Prostate gland (tissue), 2 donors: ENCODE measurements around the gene POLG. TPM values are rescaled to one million over a fixed set of nuclear protein-coding genes. Genes with fewer than 3 reads are reported as not detected.

Source experiments
- DNase-seq: peaks from one replicate; pipeline ENCODE4 v3.0.0-alpha.2; 2019; ENCODE audit warnings: low spot score
- H3K27ac ChIP-seq, 2 donors: fragments of 200-600 bp; sonication (generic); 2 replicates each; pipeline ENCODE4 v1.5.1; 2017 to 2019
- H3K27me3 ChIP-seq: fragments of 200-600 bp; sonication (generic); replicated peaks from 2 replicates; pipeline ENCODE4 v1.5.1; 2019; ENCODE audit not compliant: insufficient read depth
- H3K36me3 ChIP-seq, 2 donors: fragments of 200-600 bp; sonication (generic); 1 replicate in 1 of 2; 2 replicates in 1 of 2; pipeline versions ENCODE4 v1.5.1 to v1.8.1; 2017 to 2019
- H3K4me1 ChIP-seq: fragments of 200-600 bp; sonication (generic); replicated peaks from 2 replicates; pipeline ENCODE4 v1.5.1; 2019
- H3K4me3 ChIP-seq, 2 donors: fragments of 200-600 bp; sonication (generic); 2 replicates each; pipeline ENCODE4 v1.5.1; 2017 to 2019
- H3K9me3 ChIP-seq: fragments of 200-600 bp; sonication (generic); 2 replicates; pipeline ENCODE4 v1.5.1; 2017
- CTCF ChIP-seq, 4 experiments: fragments of 200-600 bp in 2 of 4; fragments of 450-650 bp in 2 of 4; sonication (generic) in 2 of 4; IDR thresholded peaks; 1 replicate in 3 of 4; 2 replicates in 1 of 4; pipeline ENCODE4 v1.5.1; 2016 to 2019; ENCODE audit warnings: antibody characterized with exemption in 4 of 4, mild to moderate bottlenecking in 2 of 4, moderate library complexity in 2 of 4
- POLR2A ChIP-seq: fragments of 450-650 bp; IDR thresholded peaks from one replicate; pipeline ENCODE4 v1.6.1; 2016; ENCODE audit warnings: antibody characterized with exemption, mild to moderate bottlenecking
- POLR2AphosphoS5 ChIP-seq: sonication (generic); formaldehyde crosslinking; IDR thresholded peaks from one replicate; pipeline ENCODE4 v1.6.1; 2017; ENCODE audit warnings: antibody characterized with exemption
- WGBS: methylation state at CpG from one replicate; pipeline ENCODE4 v1.1.5; 2018; 5-methylcytosine and 5-hydroxymethylcytosine counted together
- intact Hi-C: fragments of 100-400 bp; cut with DNase I; formaldehyde crosslinking; loops from one replicate; pipeline ENCODE4 v1.14.2; 2022
- total RNA-seq, 2 donors: library from RNA; depleted of rRNA; stranded (reverse); fragments of >200 nt; gene quantifications; one replicate each; pipeline ENCODE4 v1.1.0, GENCODE V29; 2016

Gene POLG
- total RNA-seq, 2 donors from 2014 or later = 54.3 to 92.0 TPM

GRCh38 chr15:89358435-89358754 lies 23.8 kb upstream of the POLG start:
- WGBS = 10% methylated on average over 16 of the region's 16 CpGs
- Histone ChIP-seq H3K36me3 (no peaks in the 10 kb centered on the region), H3K4me1 (peaks cover 5% of the 10 kb centered on the region), H3K27ac (no peak overlapping the region), H3K4me3 (peak overlapping the region in 1 of 2 donors; percentile 21), H3K9me3 (no peaks in the 10 kb centered on the region), H3K27me3 (peaks cover 42% of the 10 kb centered on the region)
- intact Hi-C loops = loop anchor here (1.0 to 10.0 kb wide), 2 partner anchors 73 to 196 kb away; no protein-coding TSS in a partner anchor
- TF ChIP-seq POLR2A (no peak), POLR2AphosphoS5 (no peak), CTCF (IDR thresholded peaks at IDR 0.05) (no peak)
- DNase-seq = no peak

GRCh38 chr15:89356634-89357298 lies 22.1 kb upstream of the POLG start:
- no peak overlapping the region for H3K4me3 ChIP-seq
- H3K27me3 ChIP-seq = peaks cover 29% of the 10 kb centered on the region
- TF ChIP-seq CTCF (IDR thresholded peaks at IDR 0.05) = peak in 1 of 4 experiments; percentile 31
- TF ChIP-seq POLR2AphosphoS5 = no peak
- TF ChIP-seq POLR2A = no peak
- intact Hi-C loops = loop anchor here (10.0 kb wide), 1 partner anchor 198 kb away; no protein-coding TSS in a partner anchor
- H3K4me1 ChIP-seq = peaks cover 5% of the 10 kb centered on the region
- H3K27ac ChIP-seq = no peak overlapping the region
- H3K36me3 ChIP-seq = no peaks in the 10 kb centered on the region
- DNase-seq = no peak
- 32% methylated on average over 13 of the region's 13 CpGs for WGBS
- no peaks in the 10 kb centered on the region for H3K9me3 ChIP-seq

- Histone ChIP-seq H3K36me3 (no peaks in the 10 kb centered on the region), H3K4me3 (no peak overlapping the region), H3K27me3 (peaks cover 8% of the 10 kb centered on the region), H3K27ac (no peak overlapping the region), H3K4me1 (peaks cover 2% of the 10 kb centered on the region), H3K9me3 (no peaks in the 10 kb centered on the region)
- WGBS = 82% methylated on average over 2 of the region's 2 CpGs
- DNase-seq = no peak
- TF ChIP-seq POLR2AphosphoS5 (no peak), POLR2A (no peak), CTCF (IDR thresholded peaks at IDR 0.05) (no peak)
- intact Hi-C loops = loop anchor here (10.0 kb wide), 1 partner anchor 201 kb away; no protein-coding TSS in a partner anchor
Observed at GRCh38 chr15:89353991-89354390, 19.4 kb upstream of the POLG start.

- H3K9me3 ChIP-seq = no peaks in the 10 kb centered on the region
- no peak for DNase-seq
- intact Hi-C loops = loop anchor here (10.0 kb wide), 1 partner anchor 202 kb away; no protein-coding TSS in a partner anchor
- H3K4me3 ChIP-seq = no peak overlapping the region
- peaks cover 7% of the 10 kb centered on the region for H3K27me3 ChIP-seq
- no peaks in the 10 kb centered on the region for H3K4me1 ChIP-seq
- 67% methylated on average over 4 of the region's 4 CpGs for WGBS
- no peak overlapping the region for H3K27ac ChIP-seq
- TF ChIP-seq POLR2A = no peak
- no peaks in the 10 kb centered on the region for H3K36me3 ChIP-seq
Observed at GRCh38 chr15:89352476-89352875, 17.9 kb upstream of the POLG start.

GRCh38 chr15:89349206-89349558 lies 14.6 kb upstream of the POLG start:
- Histone ChIP-seq H3K27me3 (no peaks in the 10 kb centered on the region), H3K4me3 (no peak overlapping the region), H3K36me3 (no peaks in the 10 kb centered on the region), H3K9me3 (no peaks in the 10 kb centered on the region), H3K4me1 (no peaks in the 10 kb centered on the region), H3K27ac (no peak overlapping the region)
- DNase-seq = no peak
- 78% methylated on average over 5 of the region's 5 CpGs for WGBS
- TF ChIP-seq POLR2AphosphoS5 (no peak), CTCF (IDR thresholded peaks at IDR 0.05) (no peak), POLR2A (no peak)
- intact Hi-C loops = no loop called here
